Neural progenitor cell (in vitro differentiated cells): ENCODE measurements around the gene PIK3C3. TPM values are rescaled to one million over a fixed set of nuclear protein-coding genes. Genes with fewer than 3 reads are reported as not detected.

ENCODE experiments used
- DNase-seq: peaks from one replicate; pipeline ENCODE4 v3.0.0-alpha.2; 2016; ENCODE audit warnings: low spot score
- H2AFZ ChIP-seq: fragments of 200-600 bp; sonication (generic); replicated peaks from 2 replicates; pipeline ENCODE4 v1.6.1; 2016; ENCODE audit warnings: antibody characterized with exemption
- H3F3A ChIP-seq: fragments of 200-600 bp; sonication (generic); 2 replicates; pipeline ENCODE4 v1.6.1; 2016; ENCODE audit warnings: antibody characterized with exemption, low read depth
- H3K27ac ChIP-seq: fragments of 200-600 bp; sonication (generic); 2 replicates; pipeline ENCODE4 v1.5.1; 2016; ENCODE audit warnings: mild to moderate bottlenecking
- H3K27me3 ChIP-seq: fragments of 200-600 bp; sonication (generic); 2 replicates; pipeline ENCODE4 v1.6.1; 2016; ENCODE audit warnings: mild to moderate bottlenecking, moderate library complexity
- H3K36me3 ChIP-seq: fragments of 200-600 bp; sonication (generic); 2 replicates; pipeline ENCODE4 v1.5.1; 2016
- H3K4me1 ChIP-seq: fragments of 200-600 bp; sonication (generic); 2 replicates; pipeline ENCODE4 v1.6.1; 2016; ENCODE audit warnings: mixed run types
- H3K4me2 ChIP-seq: fragments of 200-600 bp; sonication (generic); 2 replicates; pipeline ENCODE4 v1.6.1; 2016
- H3K4me3 ChIP-seq: fragments of 200-600 bp; sonication (generic); 2 replicates; pipeline ENCODE4 v1.5.1; 2016
- H3K79me2 ChIP-seq: fragments of 200-600 bp; sonication (generic); 2 replicates; pipeline ENCODE4 v1.6.1; 2016; ENCODE audit warnings: low read depth
- H3K9ac ChIP-seq: fragments of 200-600 bp; sonication (generic); 2 replicates; pipeline ENCODE4 v1.6.1; 2016
- H3K9me3 ChIP-seq: fragments of 200-600 bp; sonication (generic); 2 replicates; pipeline ENCODE4 v1.5.1; 2016; ENCODE audit warnings: low read depth
- H4K20me1 ChIP-seq: fragments of 200-600 bp; sonication (generic); 2 replicates; pipeline ENCODE4 v1.6.1; 2016; ENCODE audit warnings: low read depth
- H3K27ac Mint-ChIP-seq: 3 replicates; pipeline ENCODE4 v1.8.0; 2021; ENCODE audit warnings: mixed read lengths
- H3K27me3 Mint-ChIP-seq: 2 replicates; pipeline ENCODE4 v1.8.0; 2022; ENCODE audit warnings: low read depth, mild to moderate bottlenecking, inconsistent platforms, moderate library complexity, mixed read lengths; ENCODE audit not compliant: insufficient read depth
- H3K36me3 Mint-ChIP-seq: 3 replicates; pipeline ENCODE4 v1.8.0; 2021; ENCODE audit warnings: mixed read lengths
- H3K4me1 Mint-ChIP-seq: 3 replicates; pipeline ENCODE4 v1.8.0; 2021; ENCODE audit warnings: mixed read lengths
- H3K4me3 Mint-ChIP-seq: 3 replicates; pipeline ENCODE4 v1.8.0; 2021; ENCODE audit warnings: mild to moderate bottlenecking, moderate library complexity, mixed read lengths
- H3K9me3 Mint-ChIP-seq: 3 replicates; pipeline ENCODE4 v1.8.0; 2020; ENCODE audit warnings: mixed read lengths
- EZH2 ChIP-seq: fragments of 200-600 bp; sonication (generic); IDR thresholded peaks from 2 replicates; pipeline ENCODE4 v1.6.1; 2017; ENCODE audit warnings: antibody characterized with exemption, mild to moderate bottlenecking, moderate library complexity
- EZH2phosphoT487 ChIP-seq: fragments of 200-600 bp; sonication (generic); IDR thresholded peaks from 2 replicates; pipeline ENCODE4 v1.6.1; 2017; ENCODE audit warnings: antibody characterized with exemption
- total RNA-seq: library from RNA; depleted of rRNA; stranded (reverse); fragments of >200 nt; gene quantifications from 2 replicates; pipeline ENCODE4 v1.2.3, GENCODE V29; 2015; ENCODE audit warnings: low replicate concordance
- TF ChIP-seq, protein P1 (sequence below): fragments of 200-600 bp; sonication (generic); IDR thresholded peaks from 2 replicates; pipeline ENCODE4 v1.5.1; 2017; ENCODE audit warnings: antibody characterized with exemption, mild to moderate bottlenecking

PIK3C3 gene
- total RNA-seq, 1 donor from 2014 or later, result 87.0 TPM

DNA sequence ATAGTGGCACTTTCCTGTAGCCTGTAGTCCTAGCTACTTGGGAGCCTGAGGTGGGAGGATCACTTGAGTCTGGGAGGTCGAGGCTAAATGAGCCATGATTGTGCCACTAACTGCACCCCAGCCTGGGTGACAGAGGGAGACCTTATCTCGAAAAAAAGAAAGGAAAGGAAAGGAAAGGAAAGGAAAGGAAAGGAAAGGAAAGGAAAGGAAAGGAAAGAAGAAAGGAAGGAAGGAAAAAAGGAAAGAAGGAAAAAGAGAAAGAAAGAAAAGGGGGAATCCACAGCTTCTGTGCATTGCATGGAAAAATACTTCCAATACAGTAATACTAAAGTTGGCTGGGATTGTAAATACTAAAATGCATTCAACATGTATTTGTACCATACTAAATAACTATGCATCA, 12.8 kb upstream of the PIK3C3 start:
- H3K9ac ChIP-seq, result no peak overlapping the region
- H3K27ac ChIP-seq, result no peak overlapping the region
- H3F3A ChIP-seq, result no peaks in the 10 kb centered on the region
- no peak overlapping the region for H3K4me3 Mint-ChIP-seq
- H3K9me3 ChIP-seq, result no peaks in the 10 kb centered on the region
- H3K27me3 Mint-ChIP-seq, result peaks cover 2% of the 10 kb centered on the region
- H3K4me2 ChIP-seq, result no peak overlapping the region
- peaks cover 8% of the 10 kb centered on the region for H3K4me1 ChIP-seq
- no peaks in the 10 kb centered on the region for H3K4me1 Mint-ChIP-seq
- no peak for DNase-seq
- H4K20me1 ChIP-seq, result no peaks in the 10 kb centered on the region
- H2AFZ ChIP-seq, result no peak overlapping the region
- no peak for TF ChIP-seq EZH2
- TF ChIP-seq, protein P1, sequence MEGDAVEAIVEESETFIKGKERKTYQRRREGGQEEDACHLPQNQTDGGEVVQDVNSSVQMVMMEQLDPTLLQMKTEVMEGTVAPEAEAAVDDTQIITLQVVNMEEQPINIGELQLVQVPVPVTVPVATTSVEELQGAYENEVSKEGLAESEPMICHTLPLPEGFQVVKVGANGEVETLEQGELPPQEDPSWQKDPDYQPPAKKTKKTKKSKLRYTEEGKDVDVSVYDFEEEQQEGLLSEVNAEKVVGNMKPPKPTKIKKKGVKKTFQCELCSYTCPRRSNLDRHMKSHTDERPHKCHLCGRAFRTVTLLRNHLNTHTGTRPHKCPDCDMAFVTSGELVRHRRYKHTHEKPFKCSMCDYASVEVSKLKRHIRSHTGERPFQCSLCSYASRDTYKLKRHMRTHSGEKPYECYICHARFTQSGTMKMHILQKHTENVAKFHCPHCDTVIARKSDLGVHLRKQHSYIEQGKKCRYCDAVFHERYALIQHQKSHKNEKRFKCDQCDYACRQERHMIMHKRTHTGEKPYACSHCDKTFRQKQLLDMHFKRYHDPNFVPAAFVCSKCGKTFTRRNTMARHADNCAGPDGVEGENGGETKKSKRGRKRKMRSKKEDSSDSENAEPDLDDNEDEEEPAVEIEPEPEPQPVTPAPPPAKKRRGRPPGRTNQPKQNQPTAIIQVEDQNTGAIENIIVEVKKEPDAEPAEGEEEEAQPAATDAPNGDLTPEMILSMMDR, result no peak
- TF ChIP-seq EZH2phosphoT487, result no peak
- no peaks in the 10 kb centered on the region for H3K36me3 Mint-ChIP-seq
- no peak overlapping the region for H3K27ac Mint-ChIP-seq
- H3K27me3 ChIP-seq, result no peaks in the 10 kb centered on the region
- H3K4me3 ChIP-seq, result no peak overlapping the region
- no peaks in the 10 kb centered on the region for H3K79me2 ChIP-seq
- H3K9me3 Mint-ChIP-seq, result no peaks in the 10 kb centered on the region
- H3K36me3 ChIP-seq, result no peaks in the 10 kb centered on the region

DNA sequence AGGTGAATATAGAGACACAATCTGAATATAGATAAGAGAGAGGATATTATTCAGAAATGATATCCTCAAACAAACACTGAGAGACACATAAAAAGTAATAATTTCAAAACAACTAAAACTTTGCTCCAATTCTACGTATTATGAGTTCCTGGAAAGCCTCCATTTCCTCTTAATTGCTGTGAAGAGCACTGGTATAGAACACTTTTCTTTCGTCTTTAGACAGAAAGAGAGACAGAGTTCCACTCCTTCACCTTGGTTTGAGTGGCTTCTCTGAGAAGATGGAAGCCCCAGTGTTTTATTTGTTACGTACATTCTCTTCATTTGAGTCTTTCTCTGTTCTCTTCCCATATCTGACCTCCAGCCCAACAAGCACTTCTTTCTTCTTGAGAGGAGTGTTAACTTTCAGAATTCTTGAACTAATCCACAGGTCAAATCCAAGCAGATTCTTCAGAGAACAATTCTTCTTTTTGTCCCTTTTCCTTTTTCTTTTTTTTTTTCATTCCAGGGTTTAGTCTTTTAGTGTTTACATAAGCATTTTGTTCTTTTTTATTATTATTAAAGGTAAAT, 6.4 kb upstream of the PIK3C3 start:
- H3K4me1 ChIP-seq, result peaks cover 9% of the 10 kb centered on the region
- H3K79me2 ChIP-seq, result no peaks in the 10 kb centered on the region
- H4K20me1 ChIP-seq, result no peaks in the 10 kb centered on the region
- H3K9me3 Mint-ChIP-seq, result no peaks in the 10 kb centered on the region
- TF ChIP-seq EZH2 (no peak), EZH2phosphoT487 (no peak)
- TF ChIP-seq, protein P1, result no peak
- no peak overlapping the region for H3K27ac Mint-ChIP-seq
- peaks cover 5% of the 10 kb centered on the region for H3K27me3 Mint-ChIP-seq
- H3K36me3 Mint-ChIP-seq, result no peaks in the 10 kb centered on the region
- no peak for DNase-seq
- no peaks in the 10 kb centered on the region for H3K36me3 ChIP-seq
- H3K9me3 ChIP-seq, result no peaks in the 10 kb centered on the region
- H3K27ac ChIP-seq, result no peak overlapping the region
- no peak overlapping the region for H3K4me3 ChIP-seq
- H3K4me3 Mint-ChIP-seq, result no peak overlapping the region
- H3F3A ChIP-seq, result no peaks in the 10 kb centered on the region
- no peak overlapping the region for H2AFZ ChIP-seq
- H3K27me3 ChIP-seq, result peaks cover 29% of the 10 kb centered on the region
- no peak overlapping the region for H3K9ac ChIP-seq
- no peak overlapping the region for H3K4me2 ChIP-seq
- H3K4me1 Mint-ChIP-seq, result no peaks in the 10 kb centered on the region

DNA sequence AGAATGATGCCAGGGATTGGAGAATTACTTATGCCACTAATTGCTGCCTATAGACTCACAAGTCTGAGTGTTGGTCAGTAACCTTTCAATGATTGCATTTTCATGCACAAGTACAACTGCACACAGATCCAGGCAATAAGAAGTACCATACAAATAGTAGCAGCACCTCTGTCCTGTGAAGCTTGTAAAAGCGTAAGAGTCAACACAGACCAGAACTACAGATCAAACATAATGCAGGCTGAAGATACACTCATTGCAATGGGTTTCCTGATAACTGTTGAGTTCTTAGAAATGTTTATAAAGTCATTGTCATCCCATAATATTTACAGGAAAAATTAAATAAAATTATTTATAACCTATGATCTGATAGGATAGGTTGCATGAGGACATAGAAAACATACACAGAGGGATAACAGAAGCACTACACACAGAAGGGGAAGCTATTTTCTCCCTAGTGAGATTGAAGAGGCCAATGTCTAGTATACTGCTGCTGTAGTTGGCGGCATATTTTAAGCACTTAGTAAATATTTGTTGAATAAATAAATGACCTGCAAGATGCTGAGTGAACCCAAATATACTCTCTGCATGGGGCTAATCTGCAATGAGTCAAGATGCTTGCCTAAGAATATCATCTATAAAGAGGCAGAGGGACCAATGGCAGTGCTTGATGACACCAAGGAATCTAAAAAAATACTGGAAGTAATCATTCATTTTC, 5.7 kb upstream of the PIK3C3 start:
- Histone ChIP-seq H4K20me1 (no peaks in the 10 kb centered on the region), H3K79me2 (no peaks in the 10 kb centered on the region), H3K36me3 (no peaks in the 10 kb centered on the region), H3K27ac (no peak overlapping the region), H3F3A (no peaks in the 10 kb centered on the region), H3K9ac (no peak overlapping the region), H3K27me3 (peaks cover 29% of the 10 kb centered on the region), H2AFZ (no peak overlapping the region), H3K4me1 (peaks cover 9% of the 10 kb centered on the region), H3K4me2 (no peak overlapping the region), H3K9me3 (no peaks in the 10 kb centered on the region), H3K4me3 (no peak overlapping the region)
- peaks cover 5% of the 10 kb centered on the region for H3K27me3 Mint-ChIP-seq
- H3K4me1 Mint-ChIP-seq, result no peaks in the 10 kb centered on the region
- H3K9me3 Mint-ChIP-seq, result no peaks in the 10 kb centered on the region
- H3K4me3 Mint-ChIP-seq, result no peak overlapping the region
- no peak overlapping the region for H3K27ac Mint-ChIP-seq
- no peak for DNase-seq
- no peak for TF ChIP-seq EZH2phosphoT487
- no peak for TF ChIP-seq EZH2
- TF ChIP-seq, protein P1, result no peak
- no peaks in the 10 kb centered on the region for H3K36me3 Mint-ChIP-seq
